K562 (cell line): ENCODE data around the gene ERC2. TPM values are rescaled to one million over a fixed set of nuclear protein-coding genes. Genes with fewer than 3 reads are reported as not detected.

Experiments used
- ATAC-seq: fragments of 200-7000 bp; cut with Tn5 transposase; 3 replicates; pipeline ENCODE4 v1.9.1; 2020; ENCODE audit warnings: moderate library complexity
- BruUV-seq: library from RNA; stranded (reverse); fragments of 400-500 nt; replicated peaks from 2 replicates; lab custom pipeline; 2021; lab: Mats Ljungman, UMichigan
- CTCF ChIA-PET: fragments of 300-600 bp; formaldehyde crosslinking; extraction: SDS; loops from one replicate; lab custom pipeline; 2021; ENCODE audit warnings: low intra/inter-chr PET ratio; lab: Yijun Ruan, JAX
- POLR2A ChIA-PET: fragments of 300-600, 350-650 bp; sonication (Branson Sonifier 250); formaldehyde crosslinking; extraction: SDS; loops from one replicate; lab custom pipeline; 2021; ENCODE audit warnings: antibody characterized with exemption, inconsistent platforms; lab: Yijun Ruan, JAX
- DNase-seq, 4 experiments: peaks; one replicate each; pipeline versions ENCODE4 v3.0.0 to v3.0.0-alpha.2; 2011 to 2018; ENCODE audit warnings: low spot score in 3 of 4, mixed read lengths in 3 of 4; ENCODE audit errors: extremely low read depth in 1 of 4
- FAIRE-seq: peaks from 2 replicates; lab custom pipeline; 2011; peaks lifted over from hg19 to GRCh38; lab: Jason Lieb, UNC
- H2AFZ ChIP-seq: 2 replicates; pipeline ENCODE4 v1.6.0; 2011; ENCODE audit warnings: low read depth, low read length, control low read depth, inconsistent platforms
- H3K27ac ChIP-seq: fragments of 200-600 bp; 3 replicates; pipeline ENCODE4 v1.8.0; 2011; ENCODE audit warnings: low read depth, mild to moderate bottlenecking, control low read depth, inconsistent platforms, low read length, moderate library complexity, mixed read lengths; ENCODE audit errors: extremely low read depth
- H3K27me3 ChIP-seq, 2 experiments: fragments of 300-600 bp in 1 of 2; 2 replicates in 1 of 2; 3 replicates in 1 of 2; pipeline versions ENCODE4 v1.6.0 to v1.8.0; 2011; ENCODE audit warnings: inconsistent platforms in 2 of 2, low read length in 2 of 2, mild to moderate bottlenecking in 1 of 2, mixed read lengths in 1 of 2, moderate library complexity in 1 of 2; ENCODE audit not compliant: control insufficient read depth in 2 of 2, insufficient read depth in 2 of 2
- H3K36me3 ChIP-seq: fragments of 300-600 bp; 3 replicates; pipeline ENCODE4 v1.8.0; 2011; ENCODE audit warnings: mild to moderate bottlenecking, low read length, inconsistent platforms; ENCODE audit not compliant: control insufficient read depth, insufficient read depth
- H3K4me1 ChIP-seq, 2 experiments: fragments of 200-600 bp in 1 of 2; replicated peaks in 1 of 2; 2 replicates in 1 of 2; 3 replicates in 1 of 2; pipeline versions ENCODE4 v1.5.1 to v1.8.0; 2011; ENCODE audit warnings: inconsistent platforms in 2 of 2, low read length in 2 of 2, mild to moderate bottlenecking in 1 of 2, mixed read lengths in 1 of 2, moderate library complexity in 1 of 2; ENCODE audit not compliant: control insufficient read depth in 2 of 2, insufficient read depth in 2 of 2
- H3K4me2 ChIP-seq: 2 replicates; pipeline ENCODE4 v1.6.1; 2011; ENCODE audit warnings: low read length, control low read depth, inconsistent platforms, mixed read lengths; ENCODE audit not compliant: insufficient read depth
- H3K4me3 ChIP-seq: fragments of 200-600 bp; sonication (generic), shearing (Covaris generic); 2 replicates; pipeline ENCODE4 v1.5.1; 2016; ENCODE audit warnings: control low read depth, inconsistent platforms
- H3K79me2 ChIP-seq: fragments of 200-600 bp; 3 replicates; pipeline ENCODE4 v1.8.0; 2011; ENCODE audit warnings: low read length, inconsistent platforms; ENCODE audit not compliant: control insufficient read depth, insufficient read depth
- H3K9ac ChIP-seq, 2 experiments: 2 replicates each; pipeline versions ENCODE4 v1.6.0 to v1.6.1; 2011; ENCODE audit warnings: low read depth in 2 of 2, low read length in 2 of 2, control low read depth in 1 of 2, inconsistent platforms in 1 of 2, mild to moderate bottlenecking in 1 of 2, mixed read lengths in 1 of 2; ENCODE audit not compliant: insufficient read depth in 1 of 2
- H3K9me1 ChIP-seq: one replicate; pipeline ENCODE4 v1.6.0; 2011; ENCODE audit warnings: inconsistent platforms, mild to moderate bottlenecking, low read length, moderate library complexity; ENCODE audit not compliant: control insufficient read depth, insufficient read depth
- H3K9me3 ChIP-seq: replicated peaks from 2 replicates; pipeline ENCODE4 v1.5.1; 2011; ENCODE audit warnings: low read depth, low read length, inconsistent platforms; ENCODE audit not compliant: control insufficient read depth, insufficient read depth
- H4K20me1 ChIP-seq: replicated peaks from 2 replicates; pipeline ENCODE4 v1.6.1; 2011; ENCODE audit warnings: low read length, inconsistent platforms, mixed read lengths; ENCODE audit not compliant: control insufficient read depth, insufficient read depth
- CREB1 ChIP-seq, 2 experiments: sonication (generic) in 1 of 2; formaldehyde crosslinking in 1 of 2; IDR thresholded peaks; 2 replicates each; pipeline versions ENCODE4 v1.6.1 to v1.8.0; 2012 to 2022; ENCODE audit warnings: inconsistent platforms in 1 of 2, mild to moderate bottlenecking in 1 of 2, missing genetic modification reagents in 1 of 2, moderate library complexity in 1 of 2
- DNMT1 ChIP-seq: fragments of 450-650 bp; IDR thresholded peaks from 2 replicates; pipeline ENCODE4 v1.6.1; 2016; ENCODE audit warnings: antibody characterized with exemption, mild to moderate bottlenecking
- ERF ChIP-seq: fragments of 450-650 bp; formaldehyde crosslinking; IDR thresholded peaks from 2 replicates; pipeline ENCODE4 v1.4.0; 2020; ENCODE audit warnings: mild to moderate bottlenecking, mixed read lengths
- FOXM1 ChIP-seq, 2 experiments: fragments of 450-650 bp in 1 of 2; sonication (generic) in 1 of 2; formaldehyde crosslinking in 1 of 2; IDR thresholded peaks; 2 replicates each; pipeline versions ENCODE4 v1.6.1 to v1.9.0; 2017 to 2022; ENCODE audit warnings: low read depth in 2 of 2, mild to moderate bottlenecking in 2 of 2, missing genetic modification reagents in 1 of 2, moderate library complexity in 1 of 2
- LCOR ChIP-seq: sonication (generic); formaldehyde crosslinking; IDR thresholded peaks from 2 replicates; pipeline ENCODE4 v1.8.0; 2022; ENCODE audit warnings: mild to moderate bottlenecking, missing genetic modification reagents
- NR2C2 ChIP-seq, 2 experiments: fragments of 200-800 bp in 1 of 2; sonication (Bioruptor generic) in 1 of 2; sonication (generic) in 1 of 2; formaldehyde crosslinking in 1 of 2; IDR thresholded peaks; 2 replicates each; pipeline versions ENCODE4 v1.6.1 to v1.8.0; 2016 to 2022; ENCODE audit warnings: mild to moderate bottlenecking in 1 of 2, missing compliant biosample characterization in 1 of 2, missing genetic modification characterization in 1 of 2, missing genetic modification reagents in 1 of 2
- RAD21 ChIP-seq, 2 experiments: fragments of 250-450 bp in 1 of 2; fragments of 450-650 bp in 1 of 2; sonication (Bioruptor Pico) in 1 of 2; formaldehyde crosslinking in 1 of 2; IDR thresholded peaks in 1 of 2; conservative IDR thresholded peaks in 1 of 2; 2 replicates each; pipeline versions ENCODE4 v1.4.0 to v1.8.0; 2020 to 2022; ENCODE audit warnings: mild to moderate bottlenecking in 2 of 2, moderate library complexity in 1 of 2
- TRIM24 ChIP-seq, 2 experiments: fragments of 450-650 bp; IDR thresholded peaks; 2 replicates each; pipeline ENCODE4 v1.6.1; 2016
- XRCC5 ChIP-seq: fragments of 200-400 bp; formaldehyde crosslinking; IDR thresholded peaks from 2 replicates; pipeline ENCODE4 v1.6.1; 2017; ENCODE audit warnings: low read depth, mild to moderate bottlenecking, low read length
- WGBS: fragments of 100-300 bp; shearing (Covaris generic); methylation state at CpG from one replicate; pipeline ENCODE4 v1.1.6; 2016; ENCODE audit warnings: low coverage, mixed read lengths; ENCODE audit not compliant: insufficient coverage; ENCODE audit errors: missing lambda C conversion rate; 5-methylcytosine and 5-hydroxymethylcytosine counted together
- in situ Hi-C: fragments of 300-500 bp; cut with MboI; formaldehyde crosslinking; loops from 4 replicates; pipeline ENCODE4 v1.15.0; 2018; ENCODE audit warnings: inconsistent platforms, mixed read lengths
- intact Hi-C: fragments of 100-400 bp; cut with micrococcal nuclease; formaldehyde crosslinking; loops from 2 replicates; pipeline ENCODE4 v1.14.2; 2022
- polyA plus RNA-seq, 8 experiments: library from polyadenylated mRNA; depleted of rRNA in 4 of 8; stranded (reverse) in 5 of 8; unstranded in 3 of 8; fragments of >200 nt; fragmentation: Nextera tagmentation in 2 of 8; fragmentation: Illumina TruSeq in 1 of 8; extraction: Ambion mirVana in 2 of 8; extraction: Trizol in 1 of 8; gene quantifications; 2 replicates each; pipeline versions ENCODE4 v1.2.1 to v1.2.3, GENCODE V29; 2011 to 2014; ENCODE audit warnings: inconsistent platforms in 1 of 8, missing spikeins in 1 of 8
- total RNA-seq, 7 experiments: library from RNA; depleted of rRNA in 6 of 7; stranded (reverse); fragments of >200 nt in 6 of 7; fragmentation: Illumina TruSeq in 2 of 7; extraction: Trizol in 2 of 7; gene quantifications; 2 replicates each; pipeline versions ENCODE4 v1.2.1 to v1.2.3, GENCODE V29; 2011 to 2021; ENCODE audit warnings: low replicate concordance in 1 of 7
- TF ChIP-seq, protein P1 (sequence below): fragments of 450-650 bp; IDR thresholded peaks from 2 replicates; pipeline ENCODE4 v1.6.1; 2016; ENCODE audit warnings: missing biosample characterization, missing genetic modification characterization
- TF ChIP-seq, protein P2 (sequence below): sonication (generic); formaldehyde crosslinking; IDR thresholded peaks from 2 replicates; pipeline ENCODE4 v1.8.0; 2022; ENCODE audit warnings: mild to moderate bottlenecking, missing genetic modification reagents, borderline replicate concordance
- TF ChIP-seq, protein P3 (sequence below): fragments of 450-650 bp; formaldehyde crosslinking; IDR thresholded peaks from 2 replicates; pipeline ENCODE4 v1.4.0; 2020; ENCODE audit warnings: mild to moderate bottlenecking, moderate library complexity

The ERC2 gene
- total and polyA plus RNA-seq, 9 of the 15 experiments (the other 6 are each of a cell fraction or from before 2014, with no cell fraction given) = 0.04 to 0.18 (median 0.07) TPM; not detected in 2

DNA sequence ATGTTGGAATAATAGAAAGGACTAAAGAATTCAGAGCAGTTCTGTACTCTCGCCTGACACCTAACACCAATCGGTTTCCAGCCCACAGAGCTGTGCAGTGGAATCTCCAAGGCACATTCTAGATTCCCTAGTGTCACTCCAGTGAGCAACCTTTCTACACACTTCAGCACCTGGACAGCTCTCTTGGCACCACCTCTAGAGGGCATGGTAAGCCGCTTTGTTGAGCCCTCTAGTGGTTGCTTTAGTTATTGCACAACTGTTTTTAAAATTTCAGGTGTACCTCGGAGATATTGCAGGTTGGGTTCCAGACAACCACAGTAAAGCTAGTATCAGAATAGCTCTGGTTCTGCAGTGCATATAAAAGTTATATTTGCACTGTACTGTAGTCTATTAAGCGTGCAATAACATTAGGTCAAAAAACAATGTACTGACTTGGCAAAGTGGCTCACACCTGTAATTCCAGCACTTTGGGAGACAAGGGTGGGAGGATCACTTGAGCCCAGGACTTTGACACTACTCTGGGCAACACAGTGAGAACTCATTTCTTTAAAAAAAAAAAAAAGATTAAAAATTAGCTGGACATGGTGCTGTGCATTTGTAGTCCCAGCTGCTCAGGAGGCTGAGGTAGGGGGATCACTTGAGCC lies 26.5 kb upstream of the ERC2 start:
- Histone ChIP-seq H3K4me2 (no peak overlapping the region), H3K9me3 (no peaks in the 10 kb centered on the region), H3K9ac (no peak overlapping the region), H3K27ac (no peak overlapping the region), H3K27me3 (no peaks in the 10 kb centered on the region), H2AFZ (no peak overlapping the region), H3K4me3 (no peak overlapping the region), H4K20me1 (no peaks in the 10 kb centered on the region; the same call in 1 of the 2 replicates), H3K9me1 (no peaks in the 10 kb centered on the region), H3K36me3 (no peaks in the 10 kb centered on the region), H3K4me1 (no peaks in the 10 kb centered on the region), H3K79me2 (no peaks in the 10 kb centered on the region)
- peak; percentile 78 to 82 (median 80) for DNase-seq
- peak; percentile 93 for FAIRE-seq
- no TSS peak for BruUV-seq
- POLR2A ChIA-PET = no interaction called here
- 0% methylated on average over 5 of the region's 5 CpGs for WGBS
- intact Hi-C loops = no loop called here
- CTCF ChIA-PET = interaction anchor here (0.6 kb wide), 1 partner anchor 1027 kb away, joined by 5 read pairs; no protein-coding TSS in a partner anchor
- in situ Hi-C loops = no loop called here
- peak; percentile 92 for ATAC-seq
- 0 out of 2 replicates have a peak, but pooled peaks have one; percentile 39 for TF ChIP-seq NR2C2 (CRISPR knock-in tag; IDR thresholded peaks at IDR 0.05)
- TF ChIP-seq NR2C2 (tag; IDR thresholded peaks at IDR 0.05) = no peak
- TF ChIP-seq, protein P1, sequence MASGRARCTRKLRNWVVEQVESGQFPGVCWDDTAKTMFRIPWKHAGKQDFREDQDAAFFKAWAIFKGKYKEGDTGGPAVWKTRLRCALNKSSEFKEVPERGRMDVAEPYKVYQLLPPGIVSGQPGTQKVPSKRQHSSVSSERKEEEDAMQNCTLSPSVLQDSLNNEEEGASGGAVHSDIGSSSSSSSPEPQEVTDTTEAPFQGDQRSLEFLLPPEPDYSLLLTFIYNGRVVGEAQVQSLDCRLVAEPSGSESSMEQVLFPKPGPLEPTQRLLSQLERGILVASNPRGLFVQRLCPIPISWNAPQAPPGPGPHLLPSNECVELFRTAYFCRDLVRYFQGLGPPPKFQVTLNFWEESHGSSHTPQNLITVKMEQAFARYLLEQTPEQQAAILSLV (tag) = peak; percentile 70
- TF ChIP-seq XRCC5 = peak; percentile 58; the same call in 1 of the 2 replicates
- TF ChIP-seq, protein P2, sequence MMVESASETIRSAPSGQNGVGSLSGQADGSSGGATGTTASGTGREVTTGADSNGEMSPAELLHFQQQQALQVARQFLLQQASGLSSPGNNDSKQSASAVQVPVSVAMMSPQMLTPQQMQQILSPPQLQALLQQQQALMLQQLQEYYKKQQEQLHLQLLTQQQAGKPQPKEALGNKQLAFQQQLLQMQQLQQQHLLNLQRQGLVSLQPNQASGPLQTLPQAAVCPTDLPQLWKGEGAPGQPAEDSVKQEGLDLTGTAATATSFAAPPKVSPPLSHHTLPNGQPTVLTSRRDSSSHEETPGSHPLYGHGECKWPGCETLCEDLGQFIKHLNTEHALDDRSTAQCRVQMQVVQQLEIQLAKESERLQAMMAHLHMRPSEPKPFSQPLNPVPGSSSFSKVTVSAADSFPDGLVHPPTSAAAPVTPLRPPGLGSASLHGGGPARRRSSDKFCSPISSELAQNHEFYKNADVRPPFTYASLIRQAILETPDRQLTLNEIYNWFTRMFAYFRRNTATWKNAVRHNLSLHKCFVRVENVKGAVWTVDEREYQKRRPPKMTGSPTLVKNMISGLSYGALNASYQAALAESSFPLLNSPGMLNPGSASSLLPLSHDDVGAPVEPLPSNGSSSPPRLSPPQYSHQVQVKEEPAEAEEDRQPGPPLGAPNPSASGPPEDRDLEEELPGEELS (CRISPR knock-in tag) = peak; percentile 74; the same call in 1 of the 2 replicates
- TF ChIP-seq DNMT1 = no peak
- TF ChIP-seq RAD21 (CRISPR knock-in tag; conservative IDR thresholded peaks at IDR 0.05 in 1 of 2, IDR thresholded peaks at IDR 0.05 in 1 of 2) = peak; percentile 46 to 58
- TF ChIP-seq, protein P3, sequence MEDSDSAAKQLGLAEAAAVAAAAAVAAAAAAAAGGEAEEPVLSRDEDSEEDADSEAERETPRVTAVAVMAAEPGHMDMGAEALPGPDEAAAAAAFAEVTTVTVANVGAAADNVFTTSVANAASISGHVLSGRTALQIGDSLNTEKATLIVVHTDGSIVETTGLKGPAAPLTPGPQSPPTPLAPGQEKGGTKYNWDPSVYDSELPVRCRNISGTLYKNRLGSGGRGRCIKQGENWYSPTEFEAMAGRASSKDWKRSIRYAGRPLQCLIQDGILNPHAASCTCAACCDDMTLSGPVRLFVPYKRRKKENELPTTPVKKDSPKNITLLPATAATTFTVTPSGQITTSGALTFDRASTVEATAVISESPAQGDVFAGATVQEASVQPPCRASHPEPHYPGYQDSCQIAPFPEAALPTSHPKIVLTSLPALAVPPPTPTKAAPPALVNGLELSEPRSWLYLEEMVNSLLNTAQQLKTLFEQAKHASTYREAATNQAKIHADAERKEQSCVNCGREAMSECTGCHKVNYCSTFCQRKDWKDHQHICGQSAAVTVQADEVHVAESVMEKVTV = 0 out of 2 replicates have a peak, but pooled peaks have one; percentile 29
- TF ChIP-seq TRIM24 (IDR thresholded peaks at IDR 0.05) = no peak
- TF ChIP-seq CREB1 (IDR thresholded peaks at IDR 0.05) = no peak
- TF ChIP-seq CREB1 (CRISPR knock-in tag; IDR thresholded peaks at IDR 0.05) = peak; percentile 46; the same call in 1 of the 2 replicates
- no peak for TF ChIP-seq ERF
- TF ChIP-seq LCOR (CRISPR knock-in tag) = peak; percentile 67; the same call in 1 of the 2 replicates
- no peak for TF ChIP-seq FOXM1 (IDR thresholded peaks at IDR 0.05; ENCODE audit: low read depth)
- TF ChIP-seq FOXM1 (CRISPR knock-in tag; IDR thresholded peaks at IDR 0.05; ENCODE audit: low read depth) = 0 out of 2 replicates have a peak, but pooled peaks have one; percentile 45
